TTC549 (cell line): ENCODE measurements around the gene VAV3.

Experiments used
- FAIRE-seq: peaks from 2 replicates; lab custom pipeline; 2012; peaks lifted over from hg19 to GRCh38; lab: Jason Lieb, UNC

VAV3 gene

GRCh38 chr1:107531065-107531908 is 433.7 kb downstream of the VAV3 start:
- FAIRE-seq = no peak

GRCh38 chr1:107530543-107530942 is 434.4 kb downstream of the VAV3 start:
- FAIRE-seq = no peak

- FAIRE-seq = no peak
Measured at GRCh38 chr1:107529511-107530149, 435.4 kb downstream of the VAV3 start.

- FAIRE-seq = no peak
Measured at GRCh38 chr1:107526524-107527198, 438.3 kb downstream of the VAV3 start.

GRCh38 chr1:107525961-107526360 is 439.0 kb downstream of the VAV3 start:
- no peak for FAIRE-seq

- FAIRE-seq = no peak
Measured at GRCh38 chr1:107525145-107525544, 439.8 kb downstream of the VAV3 start.

- no peak for FAIRE-seq
Measured at GRCh38 chr1:107524301-107524700, 440.7 kb downstream of the VAV3 start.

- FAIRE-seq = no peak
Measured at GRCh38 chr1:107523736-107524135, 441.2 kb downstream of the VAV3 start.

- FAIRE-seq = no peak
Measured at GRCh38 chr1:107523061-107523460, 441.9 kb downstream of the VAV3 start.
